Prostate gland (tissue), 2 donors: ENCODE data around the gene SAFB2. TPM values are rescaled to one million over a fixed set of nuclear protein-coding genes. Genes with fewer than 3 reads are reported as not detected.

Experiments used
- DNase-seq: peaks from one replicate; pipeline ENCODE4 v3.0.0-alpha.2; 2019; ENCODE audit warnings: low spot score
- H3K27ac ChIP-seq, 2 donors: fragments of 200-600 bp; sonication (generic); 2 replicates each; pipeline ENCODE4 v1.5.1; 2017 to 2019
- H3K27me3 ChIP-seq: fragments of 200-600 bp; sonication (generic); replicated peaks from 2 replicates; pipeline ENCODE4 v1.5.1; 2019; ENCODE audit not compliant: insufficient read depth
- H3K36me3 ChIP-seq, 2 donors: fragments of 200-600 bp; sonication (generic); 1 replicate in 1 of 2; 2 replicates in 1 of 2; pipeline versions ENCODE4 v1.5.1 to v1.8.1; 2017 to 2019
- H3K4me1 ChIP-seq: fragments of 200-600 bp; sonication (generic); replicated peaks from 2 replicates; pipeline ENCODE4 v1.5.1; 2019
- H3K4me3 ChIP-seq, 2 donors: fragments of 200-600 bp; sonication (generic); 2 replicates each; pipeline ENCODE4 v1.5.1; 2017 to 2019
- H3K9me3 ChIP-seq: fragments of 200-600 bp; sonication (generic); 2 replicates; pipeline ENCODE4 v1.5.1; 2017
- POLR2A ChIP-seq: fragments of 450-650 bp; IDR thresholded peaks from one replicate; pipeline ENCODE4 v1.6.1; 2016; ENCODE audit warnings: antibody characterized with exemption, mild to moderate bottlenecking
- POLR2AphosphoS5 ChIP-seq: sonication (generic); formaldehyde crosslinking; IDR thresholded peaks from one replicate; pipeline ENCODE4 v1.6.1; 2017; ENCODE audit warnings: antibody characterized with exemption
- WGBS: methylation state at CpG from one replicate; pipeline ENCODE4 v1.1.5; 2018; 5-methylcytosine and 5-hydroxymethylcytosine counted together
- intact Hi-C: fragments of 100-400 bp; cut with DNase I; formaldehyde crosslinking; loops from one replicate; pipeline ENCODE4 v1.14.2; 2022
- total RNA-seq, 2 donors: library from RNA; depleted of rRNA; stranded (reverse); fragments of >200 nt; gene quantifications; one replicate each; pipeline ENCODE4 v1.1.0, GENCODE V29; 2016
- TF ChIP-seq, protein P1 (sequence below), 4 experiments: fragments of 200-600 bp in 2 of 4; fragments of 450-650 bp in 2 of 4; sonication (generic) in 2 of 4; IDR thresholded peaks; 1 replicate in 3 of 4; 2 replicates in 1 of 4; pipeline ENCODE4 v1.5.1; 2016 to 2019; ENCODE audit warnings: antibody characterized with exemption in 4 of 4, mild to moderate bottlenecking in 2 of 4, moderate library complexity in 2 of 4

The SAFB2 gene
- total RNA-seq, 2 donors from 2014 or later = 37.8 to 118 TPM

DNA sequence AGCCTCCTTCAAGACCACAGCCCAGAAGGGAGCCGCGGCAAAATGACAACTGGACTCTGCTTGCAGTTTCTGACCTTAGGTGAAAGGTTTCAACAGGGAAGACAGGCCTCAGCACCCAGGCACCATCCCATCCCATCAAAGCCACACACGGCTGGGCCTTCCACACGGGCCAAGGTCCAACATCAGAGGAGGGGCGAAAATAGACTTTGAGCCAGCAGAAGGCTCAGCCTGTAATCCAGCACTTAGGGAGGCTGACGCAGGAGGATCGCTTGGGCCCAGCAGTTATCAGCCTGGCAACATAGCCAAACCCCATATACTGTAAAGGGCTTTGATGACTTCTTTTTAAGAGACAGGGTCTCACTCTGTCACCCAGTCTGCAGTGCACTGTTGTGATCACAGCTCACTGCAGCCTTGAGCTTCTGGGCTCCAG lies 28.0 kb downstream of the SAFB2 start:
- H3K36me3 ChIP-seq = peaks cover 43 to 79% of the 10 kb centered on the region in 2 donors
- TF ChIP-seq POLR2A (no peak), POLR2AphosphoS5 (no peak)
- no peaks in the 10 kb centered on the region for H3K4me1 ChIP-seq
- no peaks in the 10 kb centered on the region for H3K27me3 ChIP-seq
- WGBS = 91% methylated on average over 7 of the region's 7 CpGs
- no peaks in the 10 kb centered on the region for H3K9me3 ChIP-seq
- intact Hi-C loops = no loop called here
- no peak overlapping the region for H3K4me3 ChIP-seq
- no peak overlapping the region for H3K27ac ChIP-seq
- DNase-seq = no peak

DNA sequence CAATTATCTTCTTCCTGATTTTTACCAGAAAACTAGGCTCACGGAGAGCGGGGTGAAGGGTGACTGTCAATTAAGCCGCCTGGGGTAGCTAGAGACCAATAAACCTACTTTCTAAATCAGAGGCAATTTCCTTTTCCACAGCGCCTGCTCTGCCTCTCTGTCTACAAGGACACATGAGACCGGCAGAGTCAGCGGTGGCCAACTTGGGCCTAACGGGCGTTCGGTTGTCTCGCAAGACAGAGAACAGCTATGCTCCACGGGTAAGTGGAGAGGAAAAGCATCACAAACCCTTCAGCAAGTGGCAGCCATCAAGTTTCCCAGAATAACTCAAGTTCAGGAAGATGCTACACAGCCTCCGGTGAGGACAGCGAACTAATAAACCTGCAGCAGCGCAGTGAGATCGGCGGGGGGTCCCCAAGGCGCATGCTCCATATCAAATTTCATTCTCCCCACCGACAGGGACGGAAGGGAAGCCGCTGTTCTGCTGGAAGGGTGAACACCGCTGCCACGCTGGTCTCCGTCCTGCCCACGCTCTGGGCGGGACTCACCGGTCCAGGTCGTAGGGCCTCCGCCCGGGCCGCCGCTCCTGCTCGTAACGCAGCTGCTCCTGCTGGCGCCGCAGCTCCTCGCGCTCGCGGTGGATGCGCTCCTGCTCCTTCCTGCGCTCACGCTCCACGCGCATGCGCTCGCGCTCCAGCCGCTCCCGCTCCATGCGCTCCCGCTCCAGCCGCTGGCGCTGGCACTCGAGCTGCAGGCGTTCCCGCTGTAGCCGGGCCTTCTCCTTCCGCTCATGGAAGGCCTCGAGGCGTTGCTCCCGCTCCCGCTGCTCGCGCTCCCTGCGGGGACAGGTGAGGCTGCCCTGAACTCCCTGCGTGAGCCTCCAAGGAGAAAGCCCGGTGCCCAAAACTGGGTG lies 29.0 kb downstream of the SAFB2 start:
- intact Hi-C loops = no loop called here
- no peaks in the 10 kb centered on the region for H3K4me1 ChIP-seq
- H3K27me3 ChIP-seq = no peaks in the 10 kb centered on the region
- H3K36me3 ChIP-seq = peaks cover 41 to 69% of the 10 kb centered on the region in 2 donors
- H3K4me3 ChIP-seq = no peak overlapping the region
- 88% methylated on average over 67 of the region's 67 CpGs for WGBS
- DNase-seq = no peak
- TF ChIP-seq POLR2A (no peak), POLR2AphosphoS5 (no peak)
- TF ChIP-seq, protein P1, sequence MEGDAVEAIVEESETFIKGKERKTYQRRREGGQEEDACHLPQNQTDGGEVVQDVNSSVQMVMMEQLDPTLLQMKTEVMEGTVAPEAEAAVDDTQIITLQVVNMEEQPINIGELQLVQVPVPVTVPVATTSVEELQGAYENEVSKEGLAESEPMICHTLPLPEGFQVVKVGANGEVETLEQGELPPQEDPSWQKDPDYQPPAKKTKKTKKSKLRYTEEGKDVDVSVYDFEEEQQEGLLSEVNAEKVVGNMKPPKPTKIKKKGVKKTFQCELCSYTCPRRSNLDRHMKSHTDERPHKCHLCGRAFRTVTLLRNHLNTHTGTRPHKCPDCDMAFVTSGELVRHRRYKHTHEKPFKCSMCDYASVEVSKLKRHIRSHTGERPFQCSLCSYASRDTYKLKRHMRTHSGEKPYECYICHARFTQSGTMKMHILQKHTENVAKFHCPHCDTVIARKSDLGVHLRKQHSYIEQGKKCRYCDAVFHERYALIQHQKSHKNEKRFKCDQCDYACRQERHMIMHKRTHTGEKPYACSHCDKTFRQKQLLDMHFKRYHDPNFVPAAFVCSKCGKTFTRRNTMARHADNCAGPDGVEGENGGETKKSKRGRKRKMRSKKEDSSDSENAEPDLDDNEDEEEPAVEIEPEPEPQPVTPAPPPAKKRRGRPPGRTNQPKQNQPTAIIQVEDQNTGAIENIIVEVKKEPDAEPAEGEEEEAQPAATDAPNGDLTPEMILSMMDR (IDR thresholded peaks at IDR 0.05) = no peak
- no peak overlapping the region for H3K27ac ChIP-seq
- no peaks in the 10 kb centered on the region for H3K9me3 ChIP-seq

DNA sequence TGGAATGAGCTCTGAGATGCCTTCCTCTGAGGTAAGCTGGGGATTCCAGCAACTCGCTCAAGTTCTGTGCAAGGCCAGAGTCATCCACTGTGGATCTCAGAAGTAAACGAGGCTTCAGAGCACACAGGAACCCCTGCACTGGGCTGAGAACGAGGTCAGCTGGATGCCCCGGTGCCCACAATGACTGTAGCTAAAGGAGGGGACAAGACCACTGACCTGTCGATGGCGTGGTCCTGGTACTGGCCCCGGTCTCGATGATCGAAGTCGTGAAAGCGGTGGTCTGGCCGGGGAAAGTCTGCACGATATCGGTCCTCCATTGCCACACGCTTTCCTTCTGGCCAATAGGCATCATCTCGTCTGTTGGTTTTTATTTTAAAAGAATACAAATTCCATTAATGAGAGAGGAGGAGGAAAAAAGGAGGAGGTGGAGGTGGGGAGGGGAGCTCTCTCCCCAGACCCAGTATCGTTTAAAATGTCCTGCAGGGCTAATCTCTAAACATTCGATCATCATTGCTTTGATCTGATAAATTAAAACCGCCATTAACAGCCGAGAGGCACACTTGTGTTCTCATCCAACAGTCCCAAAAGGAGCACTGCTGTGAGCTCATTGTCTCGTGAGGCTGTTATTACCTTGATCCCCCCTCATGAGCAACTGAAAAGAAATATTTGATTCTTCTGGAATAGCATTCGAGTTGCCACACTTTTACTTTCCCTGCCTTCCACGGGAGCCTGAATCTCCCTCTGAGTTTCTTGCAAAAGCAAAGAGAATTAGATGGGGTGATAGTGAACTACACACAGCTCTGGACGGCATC lies 29.8 kb downstream of the SAFB2 start:
- Histone ChIP-seq H3K27ac (no peak overlapping the region), H3K4me1 (no peaks in the 10 kb centered on the region), H3K9me3 (no peaks in the 10 kb centered on the region), H3K27me3 (no peaks in the 10 kb centered on the region), H3K36me3 (peaks cover 34 to 67% of the 10 kb centered on the region in 2 donors), H3K4me3 (no peak overlapping the region)
- intact Hi-C loops = no loop called here
- DNase-seq = no peak
- WGBS = 81% methylated on average over 24 of the region's 24 CpGs
- TF ChIP-seq POLR2AphosphoS5 = no peak
- no peak for TF ChIP-seq POLR2A
- TF ChIP-seq, protein P1 (IDR thresholded peaks at IDR 0.05) = no peak

DNA sequence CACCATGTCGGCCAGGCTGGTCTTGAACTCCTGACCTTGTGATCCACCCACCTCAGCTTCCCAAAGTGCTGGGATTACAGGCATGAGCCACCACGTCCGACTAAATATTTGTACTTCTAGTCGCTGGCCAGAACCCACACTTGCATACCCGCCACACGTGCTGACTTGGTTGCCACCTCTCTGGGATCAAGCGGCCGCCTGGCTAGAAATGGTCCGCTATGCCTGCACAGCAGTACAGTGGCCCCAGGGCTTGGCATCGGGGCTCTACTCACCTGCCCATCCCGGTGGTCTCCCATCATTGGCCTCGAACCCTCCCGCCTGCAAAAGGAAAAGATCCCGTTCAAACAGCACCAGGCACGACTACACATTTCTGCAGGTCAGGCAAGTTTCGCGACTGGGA lies 31.1 kb downstream of the SAFB2 start:
- Histone ChIP-seq H3K27me3 (no peaks in the 10 kb centered on the region), H3K9me3 (no peaks in the 10 kb centered on the region), H3K27ac (no peak overlapping the region), H3K4me1 (peaks cover 3% of the 10 kb centered on the region), H3K36me3 (peaks cover 30 to 58% of the 10 kb centered on the region in 2 donors), H3K4me3 (no peak overlapping the region)
- no peak for DNase-seq
- WGBS = 87% methylated on average over 17 of the region's 17 CpGs
- intact Hi-C loops = no loop called here
- TF ChIP-seq, protein P1 (IDR thresholded peaks at IDR 0.05) = no peak
- TF ChIP-seq POLR2A = no peak
- no peak for TF ChIP-seq POLR2AphosphoS5

DNA sequence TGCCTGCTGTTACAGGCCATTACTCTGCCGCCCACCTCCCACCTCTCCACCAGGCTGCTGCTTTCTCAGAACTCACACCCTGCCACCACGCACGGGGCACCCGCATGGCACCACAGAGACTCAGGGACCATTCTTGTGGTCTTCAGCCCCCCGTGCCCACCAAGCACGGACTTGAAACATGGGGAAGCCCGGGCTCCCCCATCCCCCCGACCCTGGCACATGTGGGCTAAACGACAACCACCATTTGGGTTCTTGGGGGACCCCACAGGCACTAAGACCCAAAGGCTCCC lies 31.8 kb downstream of the SAFB2 start:
- TF ChIP-seq, protein P1 (IDR thresholded peaks at IDR 0.05) = no peak
- TF ChIP-seq POLR2AphosphoS5 (no peak), POLR2A (no peak)
- DNase-seq = no peak
- Histone ChIP-seq H3K27me3 (no peaks in the 10 kb centered on the region), H3K9me3 (no peaks in the 10 kb centered on the region), H3K27ac (no peak overlapping the region), H3K4me1 (peaks cover 10% of the 10 kb centered on the region), H3K4me3 (no peak overlapping the region), H3K36me3 (peaks cover 30 to 54% of the 10 kb centered on the region in 2 donors)
- intact Hi-C loops = no loop called here
- 92% methylated on average over 9 of the region's 9 CpGs for WGBS
